Ramos (cell line): Measurements from ENCODE around the gene ZNF750.

Source experiments
- in situ Hi-C: fragments of 300-500 bp; cut with MboI; formaldehyde crosslinking; loops from one replicate; pipeline ENCODE4 v1.14.3; 2022; ENCODE audit warnings: low sequenced_read_pairs; ENCODE audit not compliant: unreplicated experiment

ZNF750 gene

GRCh38 chr17:82836823-82837357 is 2.9 kb downstream of the ZNF750 start:
- in situ Hi-C loops, result no loop called here

DNA sequence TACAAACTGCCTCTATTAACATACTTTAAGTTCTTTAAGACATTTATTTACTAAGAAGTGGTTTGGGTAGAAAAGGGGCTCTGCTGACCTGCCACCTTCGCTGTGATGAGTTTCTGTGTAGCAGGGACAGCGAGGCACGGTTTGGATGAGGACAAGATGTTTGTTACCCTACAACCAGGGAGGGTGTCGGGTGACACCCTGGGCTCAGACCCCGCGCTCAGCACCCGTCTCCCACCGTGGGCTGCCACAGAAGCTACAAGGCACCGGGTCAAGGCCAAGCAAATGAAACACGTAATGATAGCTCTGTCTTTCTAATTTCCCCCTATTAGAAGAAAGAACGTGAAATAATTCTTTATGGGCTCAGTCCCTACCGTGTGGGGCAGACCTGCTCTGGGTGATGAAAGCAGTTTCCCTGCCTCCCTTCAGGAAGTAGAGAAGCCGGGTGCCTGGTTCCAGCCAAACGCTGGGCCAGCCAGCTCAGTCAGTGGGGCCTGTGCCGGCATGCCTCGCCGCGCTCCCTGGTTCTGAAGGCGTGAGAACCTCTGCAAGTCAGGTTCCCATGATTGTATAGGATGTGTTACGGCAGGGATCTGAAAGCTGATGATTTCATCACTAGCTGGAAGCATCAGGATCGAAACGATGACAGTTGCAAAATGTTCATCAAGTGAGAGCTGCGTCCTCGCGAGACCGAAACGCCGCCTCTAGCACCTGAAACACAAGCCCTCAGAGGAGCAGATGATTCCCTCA is 3.9 kb downstream of the ZNF750 start:
- in situ Hi-C loops, result no loop called here

- in situ Hi-C loops, result no loop called here
Measured at GRCh38 chr17:82835122-82835521, 4.7 kb downstream of the ZNF750 start.

DNA sequence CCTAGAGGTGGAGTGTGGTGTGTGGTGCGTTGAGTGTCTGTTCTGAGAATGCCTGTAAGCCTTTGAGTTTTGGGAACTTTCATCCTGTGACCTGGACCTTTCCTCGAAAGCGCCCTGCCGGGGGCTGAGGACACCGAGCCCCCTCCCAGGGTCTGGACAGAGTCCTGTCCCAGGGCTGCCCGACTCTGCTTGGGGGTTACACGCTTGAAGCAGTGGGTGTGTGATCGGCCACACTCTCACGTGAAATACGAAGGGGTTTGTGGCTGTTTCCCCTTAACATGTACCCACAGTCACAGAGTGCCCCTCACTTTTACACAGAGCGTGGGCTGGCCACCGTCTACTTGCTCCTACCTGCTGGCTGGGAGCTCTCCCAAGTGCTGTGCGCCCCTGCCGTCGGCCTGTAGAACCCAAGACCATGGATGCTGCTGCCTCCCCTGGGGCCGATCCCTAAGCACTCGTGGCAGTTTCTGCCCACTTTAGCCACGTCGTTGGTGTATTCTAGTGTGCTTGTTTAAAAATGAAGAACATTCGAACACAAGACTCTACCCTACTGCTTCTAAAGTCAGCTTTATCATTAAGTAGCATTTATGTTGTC is 6.8 kb downstream of the ZNF750 start:
- in situ Hi-C loops, result no loop called here

DNA sequence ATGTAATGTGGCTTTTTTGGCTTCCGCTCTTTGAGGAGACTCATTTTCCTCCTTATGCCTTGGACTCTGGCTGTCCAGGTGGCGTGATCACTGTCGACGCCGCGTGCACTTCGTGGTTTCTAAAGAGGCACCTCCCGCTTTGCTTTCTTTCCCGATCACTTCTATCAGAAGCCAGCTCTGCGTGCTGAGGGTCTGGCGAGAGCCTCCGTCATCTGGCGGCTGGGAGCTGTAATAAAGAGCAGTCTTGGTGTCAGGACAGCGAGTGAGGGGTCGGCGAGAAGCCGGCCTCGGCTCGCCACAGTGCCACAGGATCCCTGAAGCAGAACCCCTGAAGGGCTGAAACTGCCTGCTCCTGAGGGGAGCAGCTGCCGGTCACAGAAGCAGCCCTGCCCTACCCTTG is 7.4 kb downstream of the ZNF750 start:
- in situ Hi-C loops, result no loop called here

DNA sequence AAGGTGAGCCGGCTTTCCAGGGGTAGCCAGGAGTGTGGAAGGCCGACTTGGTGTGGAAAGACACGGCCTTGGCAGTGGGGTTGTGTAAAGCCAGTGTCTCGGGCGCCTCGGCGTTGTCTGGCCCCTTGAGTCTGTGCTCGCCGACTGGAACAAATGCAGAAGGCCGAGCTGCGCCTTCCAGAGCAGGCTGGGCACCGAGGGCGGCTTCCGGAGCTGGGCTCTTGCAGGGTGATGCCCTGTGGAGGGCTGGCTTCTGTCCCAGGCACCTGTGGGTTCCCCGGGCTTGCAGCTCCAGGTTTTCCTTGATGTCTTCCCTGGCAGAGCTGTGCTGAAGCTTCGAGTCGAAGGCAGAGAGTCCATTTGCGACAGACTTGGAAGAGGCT is 8.0 kb downstream of the ZNF750 start:
- in situ Hi-C loops, result no loop called here

DNA sequence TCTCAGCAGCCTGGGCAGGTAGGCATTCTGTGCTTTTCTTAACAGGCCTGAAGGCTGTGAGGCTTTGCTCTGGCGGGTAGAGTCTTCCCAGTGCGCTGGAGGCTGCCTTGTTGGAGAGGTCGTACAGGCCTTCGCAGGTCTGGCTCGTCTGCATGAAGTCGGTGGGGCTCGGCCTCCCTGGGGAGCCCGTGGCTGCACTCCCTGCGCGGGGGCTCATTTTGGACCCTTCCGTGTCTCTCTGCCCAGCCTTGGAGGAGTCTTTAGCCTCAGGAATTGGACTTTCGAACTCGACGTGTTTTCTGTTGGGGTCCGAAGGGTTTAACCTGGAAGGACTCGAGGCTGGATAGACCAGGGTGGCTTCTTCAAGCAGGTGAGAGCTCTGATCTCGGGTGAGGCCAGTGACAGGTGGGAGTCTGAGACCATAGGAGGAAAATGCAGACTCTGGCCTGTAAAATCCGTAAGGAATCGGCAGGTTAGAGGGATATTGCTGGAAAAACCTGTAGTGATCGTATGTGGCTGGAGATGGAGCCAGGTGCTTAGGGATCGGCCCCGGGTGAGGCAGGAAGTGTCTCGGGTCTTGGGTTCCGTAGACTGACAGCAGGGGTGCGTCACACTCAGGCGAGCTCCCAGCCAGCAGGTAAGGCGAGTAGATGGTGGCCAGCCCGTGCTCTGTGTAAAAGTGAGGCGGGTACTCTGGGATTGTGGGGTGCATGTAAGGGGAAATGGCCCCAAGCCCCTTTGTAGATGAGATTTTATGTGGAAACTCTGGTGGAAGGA is 8.6 kb downstream of the ZNF750 start:
- in situ Hi-C loops, result no loop called here

DNA sequence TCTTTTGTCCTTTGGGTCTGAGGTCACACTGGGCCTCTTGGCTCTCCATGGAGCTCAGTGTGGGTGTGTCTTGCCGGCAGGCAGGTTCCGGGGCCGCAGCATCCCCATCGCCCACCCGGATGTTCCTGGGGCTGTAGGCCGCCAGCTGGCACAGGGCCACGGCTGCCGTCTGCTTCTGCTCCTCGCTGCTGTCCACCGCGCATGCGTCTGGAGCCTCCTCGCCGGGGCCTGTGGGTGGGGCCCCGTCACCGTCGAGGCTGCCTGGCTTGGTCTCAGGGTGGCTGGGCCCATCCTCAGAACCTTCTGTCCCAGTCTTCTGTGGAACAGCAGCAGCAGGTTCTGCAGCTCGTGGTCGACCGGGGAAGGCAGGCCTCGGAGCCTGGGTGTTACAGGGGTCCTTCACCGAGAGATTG is 9.6 kb downstream of the ZNF750 start:
- in situ Hi-C loops, result no loop called here

- in situ Hi-C loops, result no loop called here
Measured at GRCh38 chr17:82828875-82829487, 10.8 kb downstream of the ZNF750 start.

DNA sequence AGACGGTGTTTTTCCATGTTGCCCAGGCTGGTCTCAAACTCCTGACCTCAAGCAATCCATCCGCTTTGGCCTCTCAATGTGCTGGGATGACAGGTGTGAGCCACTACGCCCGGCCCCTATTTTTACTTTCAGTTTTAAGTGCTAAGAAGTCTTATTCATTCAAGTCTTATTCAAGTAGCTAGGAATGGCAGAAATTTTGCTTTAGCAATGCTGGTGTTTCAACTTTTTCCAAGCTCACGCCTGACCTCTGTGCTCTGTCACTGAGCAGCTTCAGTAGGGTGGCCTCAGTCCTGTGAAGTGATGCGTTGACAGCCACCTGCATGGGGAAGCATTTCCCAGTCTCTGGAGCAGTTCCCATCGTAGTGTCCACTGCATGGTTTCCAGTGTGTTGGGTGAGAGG is 12.9 kb downstream of the ZNF750 start:
- in situ Hi-C loops, result no loop called here

DNA sequence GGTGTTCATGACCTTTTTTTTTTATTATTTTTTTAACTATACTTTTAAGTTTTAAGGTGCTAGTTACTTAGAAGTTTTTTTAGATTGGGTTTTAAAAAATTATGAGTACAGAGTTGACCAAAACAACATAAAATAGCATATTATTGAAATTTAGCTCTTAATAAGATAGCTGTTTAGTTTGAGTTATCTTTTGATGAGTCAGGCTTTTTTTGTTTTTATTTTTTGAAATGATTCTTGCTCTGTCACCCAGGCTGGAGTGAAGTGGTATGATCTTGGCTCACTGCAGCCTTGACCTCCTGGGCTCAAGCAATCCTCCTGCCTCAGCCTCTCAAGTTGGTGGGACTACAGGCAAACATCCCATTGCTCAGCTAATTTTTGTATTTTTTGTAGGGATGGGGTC is 13.6 kb downstream of the ZNF750 start:
- in situ Hi-C loops, result no loop called here

- in situ Hi-C loops, result no loop called here
Measured at GRCh38 chr17:82825540-82826124, 14.2 kb downstream of the ZNF750 start.

DNA sequence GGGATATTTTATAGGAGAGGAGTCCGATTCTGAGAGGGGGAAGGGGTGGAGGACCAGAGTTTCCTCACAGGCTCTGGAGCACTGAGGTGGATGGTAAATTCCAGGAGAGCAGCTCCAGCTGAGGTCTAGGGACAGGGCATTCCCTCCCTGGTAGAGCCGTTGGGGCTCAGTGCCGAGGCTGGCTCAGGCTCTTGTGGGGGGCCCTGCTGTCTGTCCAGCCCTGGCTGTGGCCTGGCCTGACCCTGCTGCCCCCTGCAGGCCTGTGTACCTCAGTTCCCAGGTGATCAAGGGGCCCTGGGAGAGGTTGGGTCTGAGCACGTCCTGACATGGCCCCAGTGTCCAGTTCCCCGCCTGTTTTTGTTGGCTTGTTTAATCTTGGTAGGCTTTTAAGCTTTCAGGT is 16.8 kb downstream of the ZNF750 start:
- in situ Hi-C loops, result no loop called here

- in situ Hi-C loops, result no loop called here
Measured at GRCh38 chr17:82822281-82822680, 17.5 kb downstream of the ZNF750 start.

DNA sequence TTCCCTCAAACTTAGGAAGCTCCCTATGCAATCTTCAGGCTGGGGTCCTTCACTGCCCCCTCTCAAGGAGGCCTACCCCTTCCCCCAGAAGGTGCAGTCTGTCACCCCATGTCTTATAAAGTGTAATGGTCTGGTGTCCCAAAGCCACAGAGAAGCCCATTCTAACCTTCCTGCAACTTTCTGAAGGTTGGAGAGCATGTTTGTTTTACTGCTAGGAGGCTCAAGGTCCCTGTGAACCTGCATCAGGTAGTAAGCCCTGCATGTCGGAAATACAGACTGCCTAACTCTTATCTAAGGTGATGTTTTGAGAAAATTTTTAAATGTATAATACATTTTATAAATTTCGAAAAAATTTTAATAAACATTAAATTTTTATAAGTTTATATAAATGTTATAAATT is 18.3 kb downstream of the ZNF750 start:
- in situ Hi-C loops, result no loop called here

- in situ Hi-C loops, result no loop called here
Measured at GRCh38 chr17:82820278-82821251, 19.3 kb downstream of the ZNF750 start.

GRCh38 chr17:82817947-82818346 is 21.9 kb downstream of the ZNF750 start:
- in situ Hi-C loops, result no loop called here

DNA sequence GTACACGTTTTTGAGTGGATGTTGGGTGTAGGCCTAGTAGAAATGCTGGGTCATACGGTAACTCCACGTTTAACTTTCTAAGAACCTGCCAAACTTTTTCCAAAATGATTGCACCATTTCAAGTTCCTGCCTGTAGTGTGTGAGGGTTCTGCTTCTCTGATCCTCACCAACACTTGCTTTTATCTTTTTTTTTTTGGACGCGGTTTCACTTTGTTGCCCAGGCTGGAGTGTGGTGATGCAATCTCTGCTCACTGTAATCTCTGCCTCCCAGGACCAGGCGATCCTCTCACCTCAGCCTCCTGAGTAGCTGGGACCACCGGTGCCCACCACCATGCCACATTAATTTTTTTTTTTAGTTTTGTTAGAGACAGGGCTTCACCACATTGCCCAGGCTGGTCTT is 23.5 kb downstream of the ZNF750 start:
- in situ Hi-C loops, result no loop called here

DNA sequence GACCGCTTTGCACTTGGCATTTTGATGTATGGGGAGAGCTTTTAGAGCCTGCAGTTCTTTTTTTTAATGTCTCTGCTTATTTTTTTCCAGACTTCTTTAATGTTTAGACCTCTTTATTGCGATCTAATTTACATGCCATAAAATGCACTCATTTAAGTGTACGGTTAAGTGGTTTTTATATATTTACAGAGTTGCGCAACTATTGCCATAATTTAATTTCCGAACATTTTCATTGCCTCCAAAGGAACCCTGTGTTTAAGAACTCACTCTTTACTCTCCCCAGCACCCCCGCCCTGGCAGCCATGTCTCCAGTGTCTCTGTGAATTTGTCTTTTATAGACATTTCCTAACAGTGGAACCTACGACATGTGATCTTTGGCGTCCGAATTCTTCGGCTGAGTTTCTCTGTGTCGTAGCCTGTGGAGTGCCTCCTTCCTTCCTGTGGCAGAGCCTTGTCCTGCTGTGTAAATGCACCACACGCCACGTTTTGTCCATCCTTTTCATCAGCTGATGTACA is 24.0 kb downstream of the ZNF750 start:
- in situ Hi-C loops, result no loop called here
